ENCODE results near the gene ZC3H10.
A peak's percentile ranks its signal among the peaks of the same experiment; 100 is the strongest.

The ZC3H10 gene

GRCh38 chr12:56127888-56128669, 10.0 kb downstream of the ZC3H10 start, which contains the start of gene ESYT1:
ESYT1 (plus strand) TSS chr12:56128267; CDS start chr12:56128320, 53 bp downstream.
- TF ChIP-seq SUZ12 (IDR thresholded peaks at IDR 0.05; ENCODE audit: extremely low read depth, insufficient read depth, insufficient read length) (no peak), ZNF274 (IDR thresholded peaks at IDR 0.05; ENCODE audit: low read depth, low read length) (no peak), YY1 (IDR thresholded peaks at IDR 0.05; ENCODE audit: insufficient read depth, insufficient read length) (no peak)
- H3K27me3 ChIP-seq (ENCODE audit: insufficient read depth, insufficient read length) = no peaks in the 10 kb centered on the region
- H3K4me3 ChIP-seq (ENCODE audit: insufficient read length, low read depth) = peak within 1 kb of the TSS; percentile 95
- H3K4me1 ChIP-seq (ENCODE audit: insufficient read depth, insufficient read length) = peaks cover 6% of the 10 kb centered on the region
- H3K9me3 ChIP-seq (ENCODE audit: insufficient read depth, low read length) = peaks cover 15% of the 10 kb centered on the region
- peak within 1 kb of the TSS; percentile 98 for H3K9ac ChIP-seq (ENCODE audit: insufficient read length, low read depth)
- peaks cover 29% of the 10 kb centered on the region for H3K36me3 ChIP-seq (ENCODE audit: insufficient read depth, insufficient read length, low read length)
- peak; percentile 100 for DNase-seq (ENCODE audit: low read depth, low spot score)

GRCh38 chr12:56128670-56129205, 10.7 kb downstream of the ZC3H10 start:
- no peaks in the 10 kb centered on the region for H3K27me3 ChIP-seq (ENCODE audit: insufficient read depth, insufficient read length)
- peak overlapping the region; percentile 98 for H3K9ac ChIP-seq (ENCODE audit: insufficient read length, low read depth)
- no peak for DNase-seq (ENCODE audit: low read depth, low spot score)
- H3K9me3 ChIP-seq (ENCODE audit: insufficient read depth, low read length) = peaks cover 15% of the 10 kb centered on the region
- peaks cover 36% of the 10 kb centered on the region for H3K36me3 ChIP-seq (ENCODE audit: insufficient read depth, insufficient read length, low read length)
- H3K4me1 ChIP-seq (ENCODE audit: insufficient read depth, insufficient read length) = peaks cover 6% of the 10 kb centered on the region
- H3K4me3 ChIP-seq (ENCODE audit: insufficient read length, low read depth) = peak overlapping the region; percentile 95
- TF ChIP-seq SUZ12 (IDR thresholded peaks at IDR 0.05; ENCODE audit: extremely low read depth, insufficient read depth, insufficient read length) (no peak), YY1 (IDR thresholded peaks at IDR 0.05; ENCODE audit: insufficient read depth, insufficient read length) (no peak), ZNF274 (IDR thresholded peaks at IDR 0.05; ENCODE audit: low read depth, low read length) (no peak)

GRCh38 chr12:56129206-56129941, 11.3 kb downstream of the ZC3H10 start:
- Histone ChIP-seq H3K36me3 (ENCODE audit: insufficient read depth, insufficient read length, low read length) (peaks cover 42% of the 10 kb centered on the region), H3K4me3 (ENCODE audit: insufficient read length, low read depth) (peak overlapping the region; percentile 95), H3K4me1 (ENCODE audit: insufficient read depth, insufficient read length) (peaks cover 6% of the 10 kb centered on the region), H3K9ac (ENCODE audit: insufficient read length, low read depth) (peak overlapping the region; percentile 98), H3K9me3 (ENCODE audit: insufficient read depth, low read length) (peaks cover 15% of the 10 kb centered on the region), H3K27me3 (ENCODE audit: insufficient read depth, insufficient read length) (no peaks in the 10 kb centered on the region)
- no peak for DNase-seq (ENCODE audit: low read depth, low spot score)
- TF ChIP-seq YY1 (IDR thresholded peaks at IDR 0.05; ENCODE audit: insufficient read depth, insufficient read length) (no peak), SUZ12 (IDR thresholded peaks at IDR 0.05; ENCODE audit: extremely low read depth, insufficient read depth, insufficient read length) (no peak), ZNF274 (IDR thresholded peaks at IDR 0.05; ENCODE audit: low read depth, low read length) (no peak)

GRCh38 chr12:56129942-56130495, 12.0 kb downstream of the ZC3H10 start:
- Histone ChIP-seq H3K9me3 (ENCODE audit: insufficient read depth, low read length) (peaks cover 15% of the 10 kb centered on the region), H3K27me3 (ENCODE audit: insufficient read depth, insufficient read length) (no peaks in the 10 kb centered on the region), H3K36me3 (ENCODE audit: insufficient read depth, insufficient read length, low read length) (peaks cover 47% of the 10 kb centered on the region), H3K4me1 (ENCODE audit: insufficient read depth, insufficient read length) (peaks cover 6% of the 10 kb centered on the region), H3K9ac (ENCODE audit: insufficient read length, low read depth) (peak overlapping the region; percentile 98), H3K4me3 (ENCODE audit: insufficient read length, low read depth) (no peak overlapping the region)
- TF ChIP-seq SUZ12 (IDR thresholded peaks at IDR 0.05; ENCODE audit: extremely low read depth, insufficient read depth, insufficient read length) (no peak), ZNF274 (IDR thresholded peaks at IDR 0.05; ENCODE audit: low read depth, low read length) (no peak)
- no peak for DNase-seq (ENCODE audit: low read depth, low spot score)

- H3K9ac ChIP-seq (ENCODE audit: insufficient read length, low read depth) = no peak overlapping the region
- H3K27me3 ChIP-seq (ENCODE audit: insufficient read depth, insufficient read length) = no peaks in the 10 kb centered on the region
- H3K9me3 ChIP-seq (ENCODE audit: insufficient read depth, low read length) = peaks cover 15% of the 10 kb centered on the region
- TF ChIP-seq ZNF274 (IDR thresholded peaks at IDR 0.05; ENCODE audit: low read depth, low read length) (no peak), YY1 (IDR thresholded peaks at IDR 0.05; ENCODE audit: insufficient read depth, insufficient read length) (no peak), SUZ12 (IDR thresholded peaks at IDR 0.05; ENCODE audit: extremely low read depth, insufficient read depth, insufficient read length) (no peak)
- peaks cover 53% of the 10 kb centered on the region for H3K36me3 ChIP-seq (ENCODE audit: insufficient read depth, insufficient read length, low read length)
- H3K4me3 ChIP-seq (ENCODE audit: insufficient read length, low read depth) = no peak overlapping the region
- no peak for DNase-seq (ENCODE audit: low read depth, low spot score)
- peaks cover 6% of the 10 kb centered on the region for H3K4me1 ChIP-seq (ENCODE audit: insufficient read depth, insufficient read length)
Observed at GRCh38 chr12:56130876-56131275, 12.8 kb downstream of the ZC3H10 start.

- Histone ChIP-seq H3K36me3 (ENCODE audit: insufficient read depth, insufficient read length, low read length) (peaks cover 93% of the 10 kb centered on the region), H3K9me3 (ENCODE audit: insufficient read depth, low read length) (peaks cover 15% of the 10 kb centered on the region), H3K4me1 (ENCODE audit: insufficient read depth, insufficient read length) (no peaks in the 10 kb centered on the region), H3K4me3 (ENCODE audit: insufficient read length, low read depth) (no peak overlapping the region), H3K27me3 (ENCODE audit: insufficient read depth, insufficient read length) (no peaks in the 10 kb centered on the region), H3K9ac (ENCODE audit: insufficient read length, low read depth) (no peak overlapping the region)
- TF ChIP-seq SUZ12 (IDR thresholded peaks at IDR 0.05; ENCODE audit: extremely low read depth, insufficient read depth, insufficient read length) = no peak
- TF ChIP-seq YY1 (IDR thresholded peaks at IDR 0.05; ENCODE audit: insufficient read depth, insufficient read length) = no peak
- no peak for TF ChIP-seq ZNF274 (IDR thresholded peaks at IDR 0.05; ENCODE audit: low read depth, low read length)
- no peak for DNase-seq (ENCODE audit: low read depth, low spot score)
Observed at GRCh38 chr12:56134897-56135296, 16.8 kb downstream of the ZC3H10 start.
